Measurements from ENCODE around the gene ITGAE.
"Not testable (repeated sequence)": the region's sequence is repeated elsewhere in the genome, so short reads cannot be mapped to it uniquely, and the experiment has no call there.

The ITGAE gene

DNA sequence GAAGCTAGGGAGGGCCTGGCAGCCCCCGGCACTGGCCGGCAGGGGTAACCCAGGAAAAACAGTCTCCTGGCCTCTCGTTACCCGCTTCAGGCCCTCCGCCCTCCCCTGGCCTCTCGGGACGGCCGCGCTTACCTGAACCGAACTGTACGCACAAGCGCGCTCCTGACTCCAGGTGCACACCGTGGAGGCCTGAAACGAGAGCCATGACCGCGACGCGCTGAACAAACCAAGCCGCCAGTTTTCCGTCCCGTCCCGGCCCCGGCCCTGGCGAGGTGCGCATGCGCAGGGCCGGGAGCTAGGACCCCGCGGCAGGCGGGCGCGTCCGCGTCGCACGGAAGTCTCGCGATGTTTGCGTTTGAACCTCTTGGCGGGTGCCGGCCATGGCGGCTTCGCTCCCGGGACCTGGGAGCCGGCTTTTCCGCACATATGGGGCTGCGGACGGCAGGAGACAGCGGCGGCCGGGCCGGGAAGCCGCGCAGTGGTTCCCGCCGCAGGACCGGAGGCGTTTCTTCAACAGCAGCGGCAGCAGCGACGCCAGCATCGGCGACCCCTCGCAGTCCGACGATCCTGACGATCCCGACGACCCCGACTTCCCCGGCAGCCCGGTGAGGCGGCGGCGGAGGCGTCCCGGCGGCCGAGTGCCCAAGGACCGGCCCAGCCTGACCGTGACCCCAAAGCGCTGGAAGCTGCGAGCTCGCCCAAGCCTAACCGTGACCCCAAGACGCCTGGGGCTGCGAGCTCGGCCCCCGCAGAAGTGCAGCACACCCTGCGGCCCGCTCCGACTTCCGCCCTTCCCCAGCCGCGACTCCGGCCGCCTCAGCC, 77.2 kb downstream of the ITGAE start, which contains the start of gene HASPIN:
HASPIN (plus strand) TSS at position 348 of the 822 bp plus-strand sequence; CDS start at position 381, 33 bp downstream.
- no peak for FAIRE-seq

DNA sequence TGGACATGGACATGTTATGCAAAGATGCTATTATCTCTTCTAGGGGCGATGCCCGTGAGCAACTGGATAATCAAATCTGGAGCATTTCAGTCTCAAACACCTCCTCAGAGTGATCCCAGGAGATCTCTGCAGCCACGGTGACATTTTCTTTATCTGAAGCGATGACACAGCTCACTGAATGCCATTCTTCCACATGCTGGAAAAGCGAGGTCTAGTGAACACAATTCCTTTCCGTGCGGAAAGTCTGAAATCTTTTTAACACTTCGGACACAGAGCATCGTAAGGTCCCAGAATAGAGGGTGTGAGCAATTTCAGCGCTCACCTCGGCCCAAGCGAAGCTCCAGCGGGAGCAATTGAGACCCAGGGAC, 77.8 kb downstream of the ITGAE start:
- no peak for FAIRE-seq

DNA sequence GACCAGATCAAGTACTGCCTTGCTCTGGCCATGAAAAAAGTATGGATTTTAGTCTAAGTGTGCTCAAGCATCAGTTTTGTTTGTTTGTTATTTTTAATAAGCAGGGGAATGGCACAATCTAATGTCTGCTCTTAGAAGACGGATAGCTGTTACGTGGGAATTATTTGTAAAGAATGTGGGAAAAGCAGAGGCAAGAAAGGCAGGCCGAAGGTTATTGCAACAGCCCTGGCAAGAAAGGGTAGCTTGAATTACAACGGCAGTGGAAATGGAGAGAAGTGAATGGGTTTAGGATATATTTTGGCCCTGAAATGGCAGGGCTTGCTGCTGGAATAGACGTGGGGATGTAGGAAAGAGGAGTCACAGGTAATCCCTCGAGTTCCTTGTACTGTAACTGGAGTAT, 78.3 kb downstream of the ITGAE start:
- FAIRE-seq: no peak

DNA sequence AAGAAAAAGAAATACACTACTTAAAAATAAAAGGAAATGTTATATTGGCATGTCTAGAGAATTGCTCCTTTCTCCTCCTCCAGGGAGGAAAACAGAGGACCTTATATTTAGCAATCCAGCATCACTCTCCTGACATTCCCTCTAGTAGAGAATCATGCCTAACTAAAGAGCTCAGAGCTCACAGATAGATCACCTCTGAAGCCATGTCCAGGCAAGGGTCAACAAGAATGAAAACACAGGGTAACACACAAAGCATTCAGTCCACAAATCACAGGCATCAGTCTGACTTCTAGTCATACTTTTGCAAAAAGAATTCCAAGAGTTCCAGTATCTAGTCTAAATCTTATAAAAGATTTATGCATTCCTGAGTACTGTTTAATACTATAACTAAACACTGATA, 81.7 kb downstream of the ITGAE start:
- no peak for FAIRE-seq

DNA sequence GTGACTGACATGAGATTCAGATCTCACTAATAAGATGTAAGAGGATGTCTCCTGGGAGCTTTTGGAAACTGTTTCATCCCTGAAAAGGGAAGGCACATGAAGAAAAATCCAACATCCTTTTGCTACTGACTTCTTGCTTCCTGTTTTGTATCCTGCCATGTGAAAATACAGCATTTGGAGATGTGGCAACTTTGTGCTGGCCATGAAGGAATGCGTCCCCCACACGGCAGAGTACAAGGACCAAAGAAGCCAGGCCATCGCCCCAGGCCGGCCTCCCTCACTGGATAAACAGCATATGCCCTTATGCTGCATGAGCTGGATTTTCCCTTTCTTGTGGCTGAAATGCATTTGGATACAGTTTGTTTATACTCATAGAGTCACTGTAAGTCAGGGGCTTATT, 82.8 kb downstream of the ITGAE start:
- FAIRE-seq: no peak

DNA sequence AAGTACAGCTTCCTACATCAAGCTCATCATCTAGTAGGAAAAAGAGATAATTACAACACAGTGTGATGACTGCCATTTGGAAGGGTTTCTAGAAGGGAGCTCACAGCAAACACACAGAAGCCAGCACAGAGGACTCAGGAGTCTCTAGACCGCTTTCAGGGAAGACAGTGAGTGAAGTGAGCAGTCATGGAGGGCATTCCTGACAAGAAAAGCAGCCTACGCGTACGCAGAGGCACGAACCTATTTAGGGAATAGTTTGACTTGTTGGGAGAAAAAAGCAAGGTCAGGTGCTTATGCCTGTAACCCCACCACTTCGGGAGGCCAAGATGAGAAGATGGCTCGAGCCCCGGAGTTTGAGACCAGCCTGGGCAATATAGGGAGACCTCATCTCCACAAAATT, 85.7 kb downstream of the ITGAE start:
- no peak for FAIRE-seq

DNA sequence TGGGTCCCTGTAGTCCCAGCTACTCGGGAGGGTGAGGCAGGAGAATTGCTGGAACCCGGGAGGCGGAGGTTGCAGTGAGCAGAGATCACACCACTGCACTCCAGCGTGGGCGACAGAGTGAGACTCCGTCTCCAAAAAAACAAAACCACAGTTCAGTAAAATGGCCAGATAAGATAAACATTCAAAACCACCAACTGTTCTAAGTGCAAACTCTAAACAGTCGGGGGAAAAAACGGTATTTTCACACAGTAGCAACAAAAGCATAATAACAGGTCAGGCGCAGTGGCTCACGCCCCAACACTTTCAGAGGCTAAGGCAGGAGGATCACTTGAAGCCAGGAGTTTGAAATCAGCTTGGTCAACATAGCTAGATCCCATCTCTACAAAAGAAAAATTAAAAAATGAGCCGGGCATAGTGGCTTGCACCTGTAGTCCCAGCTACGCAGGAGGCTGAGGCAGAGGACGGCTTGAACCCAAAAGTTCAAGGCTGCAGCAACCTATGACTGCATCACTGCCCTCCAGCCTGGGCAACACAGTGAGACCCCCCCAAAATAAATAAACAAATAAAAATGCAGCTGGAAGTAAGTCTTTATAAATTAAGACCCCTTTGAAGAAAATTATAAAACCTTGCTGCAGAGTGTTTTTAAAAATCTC, 88.1 kb downstream of the ITGAE start:
- FAIRE-seq: no peak

DNA sequence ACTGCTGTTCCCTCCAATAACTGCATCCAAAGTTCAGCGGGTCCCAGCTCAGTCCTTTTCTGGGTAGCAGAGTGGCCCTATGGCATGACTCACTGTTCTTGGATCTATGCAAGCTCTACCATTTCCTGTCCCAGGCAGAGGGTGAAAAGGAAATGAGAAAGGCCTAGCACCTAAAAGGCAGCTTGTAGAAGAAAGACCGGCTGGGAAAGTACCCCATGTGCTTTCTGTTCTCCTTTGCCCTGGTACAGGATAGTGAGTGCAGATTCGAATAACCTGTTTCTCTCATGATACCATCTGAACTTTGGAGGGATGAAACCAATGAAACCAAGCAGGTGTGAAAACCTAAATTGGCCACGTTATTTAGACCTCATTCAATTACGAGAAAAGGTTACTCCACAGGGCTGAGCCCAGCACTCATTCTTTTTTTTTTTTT, 90.0 kb downstream of the ITGAE start:
- no peak for FAIRE-seq

DNA sequence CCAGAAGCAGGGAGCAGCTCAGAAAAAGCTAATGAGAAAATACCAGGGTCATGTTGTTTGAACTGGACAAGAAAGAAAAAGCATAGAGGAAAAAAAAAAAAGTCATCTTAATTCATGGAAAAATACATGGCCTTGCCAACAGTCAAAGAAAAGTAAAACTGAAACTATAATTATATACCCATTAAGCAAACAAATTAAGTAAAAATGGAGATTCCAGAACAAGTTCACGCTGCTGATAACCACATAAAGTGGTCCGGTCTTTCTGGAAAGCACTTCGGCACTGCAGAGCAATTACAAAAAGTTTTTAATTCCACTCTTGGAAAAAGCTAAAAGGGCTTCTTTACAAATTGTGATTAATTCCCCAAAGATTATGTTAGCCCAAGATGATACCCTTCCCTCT, 92.6 kb downstream of the ITGAE start:
- no peak for FAIRE-seq

DNA sequence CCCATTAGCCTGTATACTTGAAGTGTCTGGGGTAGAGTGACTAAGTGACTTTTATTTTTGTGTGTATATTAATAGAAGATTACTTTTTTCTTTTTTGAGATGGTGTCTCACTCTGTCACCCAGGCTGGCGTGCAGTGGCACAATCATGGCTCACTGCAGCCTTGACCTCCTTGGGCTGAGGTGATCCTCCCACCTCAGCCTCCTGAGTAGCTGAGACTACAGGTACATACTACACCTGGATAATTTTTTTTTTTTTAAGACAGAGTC, 95.3 kb downstream of the ITGAE start:
- FAIRE-seq: not testable (repeated sequence)

DNA sequence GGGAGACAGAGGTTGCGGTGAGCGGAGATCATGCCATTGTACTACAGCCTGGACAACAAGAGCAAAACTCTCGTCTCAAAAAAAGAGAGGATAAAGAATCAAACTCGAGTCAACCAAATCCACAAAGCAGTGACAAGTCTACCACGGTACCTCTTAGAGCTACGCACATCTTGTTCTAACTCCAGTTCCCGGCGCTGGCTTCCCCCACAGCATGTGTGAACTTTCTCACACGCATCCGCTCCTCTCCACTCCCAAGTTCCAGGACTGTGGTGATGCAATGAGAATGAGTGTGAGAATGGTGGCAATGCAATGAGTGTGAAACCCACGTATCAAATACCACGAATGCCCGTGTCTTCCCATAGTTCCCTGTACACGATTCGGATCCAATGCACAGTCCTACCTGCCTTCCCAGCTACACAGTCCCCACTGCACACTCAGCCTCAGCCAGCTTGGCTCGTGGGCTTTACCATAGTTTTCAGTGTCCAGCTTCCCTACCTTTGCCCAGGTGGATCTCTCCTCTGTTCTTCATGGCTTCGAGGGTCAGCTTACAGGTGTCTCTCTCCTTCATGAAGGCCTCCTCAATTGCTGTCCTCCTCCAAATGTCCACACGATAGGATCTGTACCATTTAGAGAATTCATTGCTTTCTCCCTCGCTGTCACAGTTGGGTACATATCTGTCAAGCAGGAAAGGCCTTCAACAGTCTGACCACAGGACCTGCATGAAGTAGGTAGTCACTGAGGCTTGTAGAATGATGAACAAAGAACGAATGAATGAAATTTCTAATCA, 95.9 kb downstream of the ITGAE start:
- no peak for FAIRE-seq

DNA sequence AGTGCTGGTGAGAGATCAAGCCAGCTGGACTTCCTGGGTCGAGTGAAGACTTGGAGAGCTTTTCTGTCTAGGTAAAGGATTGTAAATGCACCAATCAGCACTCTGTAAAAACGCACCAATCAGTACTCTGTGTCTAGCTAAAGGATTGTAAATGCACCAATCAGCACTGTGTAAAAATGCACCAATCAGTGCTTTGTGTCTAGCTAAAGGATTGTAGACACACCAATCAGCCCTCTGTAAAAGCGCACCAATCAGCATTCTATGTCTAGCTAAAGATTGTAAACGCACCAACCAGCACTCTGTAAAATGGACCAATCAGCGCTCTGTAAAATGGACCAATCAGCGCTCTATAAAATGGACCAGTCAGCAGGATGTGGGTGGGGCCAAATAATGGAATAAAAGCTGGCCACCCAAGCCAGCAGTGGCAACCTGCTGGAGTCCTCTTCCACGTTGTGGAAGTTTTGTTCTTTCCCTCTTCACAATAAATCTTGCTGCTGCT, 98.9 kb downstream of the ITGAE start:
- not testable (repeated sequence) for FAIRE-seq

DNA sequence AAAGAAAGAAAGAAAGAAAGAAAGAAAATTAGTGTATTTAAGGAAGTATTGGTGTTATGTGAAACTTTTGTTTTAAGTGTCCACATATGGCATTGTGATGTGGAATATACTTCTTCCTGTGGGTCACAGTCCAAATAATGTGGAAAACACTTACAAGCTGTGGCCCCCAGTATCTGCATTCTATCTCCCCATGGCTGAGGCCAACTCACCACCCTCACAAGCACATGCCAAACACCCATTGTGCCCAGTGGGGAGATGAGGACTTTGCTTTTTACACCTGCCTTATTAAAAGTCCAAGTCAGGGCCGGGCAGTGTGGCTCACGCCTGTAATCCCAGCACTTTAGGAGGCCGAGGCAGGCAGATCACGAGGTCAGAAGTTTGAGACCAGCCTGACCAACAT, 101.0 kb downstream of the ITGAE start:
- FAIRE-seq: no peak

DNA sequence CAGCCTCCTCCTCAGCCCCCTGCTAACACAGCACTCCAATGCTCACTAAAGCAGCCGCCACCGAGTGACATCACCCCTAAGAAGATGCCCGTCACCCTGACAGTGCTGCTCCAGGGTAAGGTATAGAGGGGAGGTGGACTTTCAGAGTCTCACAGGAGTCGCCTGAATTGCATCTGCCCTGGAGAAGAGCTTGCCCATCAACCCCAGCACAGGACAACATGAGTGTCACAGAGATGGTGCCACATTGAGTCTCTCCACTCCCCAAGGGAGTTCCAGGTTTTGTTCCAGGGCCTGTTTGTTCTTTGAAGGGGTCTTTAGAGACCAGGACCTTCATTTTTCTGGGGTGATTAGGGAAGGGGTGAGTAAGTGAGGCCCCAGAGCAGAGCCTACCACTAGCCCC, 102.8 kb downstream of the ITGAE start:
- FAIRE-seq: no peak

DNA sequence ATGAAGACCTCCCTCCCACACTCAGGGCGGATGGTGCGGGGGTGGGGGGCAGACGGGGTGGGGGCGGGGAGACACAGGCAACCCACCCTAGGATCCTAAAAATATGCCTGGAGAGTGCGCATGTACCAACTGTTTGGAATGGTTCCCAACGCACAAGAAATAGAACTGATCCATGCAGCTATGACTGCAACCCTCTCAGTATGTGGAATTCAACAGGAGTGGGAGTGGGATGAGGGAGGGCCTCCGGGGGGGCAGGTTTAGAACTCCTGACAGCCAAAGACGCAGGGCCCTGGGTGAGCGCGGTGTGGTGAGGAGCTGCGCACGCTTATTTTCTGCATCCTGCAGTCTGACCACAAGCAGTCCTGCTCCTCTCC, 103.9 kb downstream of the ITGAE start:
- FAIRE-seq: no peak

DNA sequence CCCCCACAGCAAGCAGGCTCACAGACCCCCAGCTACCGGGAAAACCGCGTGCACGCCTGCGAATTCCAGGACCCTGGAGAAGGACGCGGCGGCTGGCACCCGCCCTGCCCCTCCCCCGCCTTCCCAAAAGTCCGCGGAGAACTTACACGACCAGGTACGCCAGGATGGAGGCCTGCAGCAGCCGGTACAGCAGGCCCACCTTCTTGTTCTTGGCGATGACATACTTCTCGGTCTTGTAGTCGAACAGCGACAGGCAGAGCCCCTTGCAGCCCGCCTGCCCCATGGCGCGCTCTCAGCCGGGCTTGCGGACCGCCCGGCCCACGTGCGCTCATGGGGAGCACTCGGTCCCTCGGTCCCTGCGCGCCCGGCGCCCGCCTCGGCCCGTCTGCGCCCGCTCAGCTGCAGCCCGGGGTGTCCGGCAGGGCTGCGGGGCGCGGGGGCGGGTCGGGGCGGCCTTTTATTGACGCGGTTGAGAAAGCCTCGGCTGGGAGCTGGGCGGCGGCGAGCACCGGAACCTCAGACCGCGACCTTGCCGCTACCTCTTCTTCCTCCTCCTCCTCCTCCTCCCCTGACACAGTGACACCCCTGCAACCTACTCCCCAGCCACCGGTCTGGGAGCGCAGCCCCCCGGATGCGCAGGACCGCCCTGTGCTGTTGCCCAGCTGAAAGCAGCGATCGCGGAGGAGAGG, 105.1 kb downstream of the ITGAE start, which contains the start of gene P2RX5:
P2RX5 (minus strand) TSS at position 433 of the 689 bp plus-strand sequence; CDS start at position 283, 150 bp downstream.
- no peak for FAIRE-seq

DNA sequence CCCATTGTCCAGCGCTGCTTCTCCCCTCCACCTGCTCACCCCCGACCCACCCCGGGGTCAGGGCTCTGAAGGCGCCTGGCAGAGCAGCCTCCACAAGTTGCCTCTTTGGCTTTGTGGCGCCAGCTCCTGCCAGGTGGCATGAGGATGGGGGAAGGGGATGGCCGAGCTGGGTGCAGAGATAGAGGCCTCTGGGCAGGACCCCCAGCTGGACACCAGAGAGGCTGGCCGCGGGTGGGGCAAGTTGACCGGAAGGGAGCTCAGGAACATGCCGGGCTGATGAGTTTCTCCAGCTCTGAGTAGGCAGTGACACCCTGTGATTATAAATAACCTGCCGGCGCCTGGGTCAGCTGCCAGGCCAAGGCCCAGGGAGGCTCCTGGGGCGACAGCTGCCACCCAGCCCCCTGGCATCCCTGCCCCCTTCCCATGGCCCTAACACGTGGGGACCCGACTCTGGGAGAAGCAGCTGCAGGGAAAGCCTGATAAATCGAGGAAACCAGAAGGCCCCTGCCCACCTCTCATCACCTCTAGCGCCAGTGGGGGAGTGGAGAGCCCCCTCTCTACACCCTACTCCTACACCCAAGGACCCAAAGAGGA, 105.8 kb downstream of the ITGAE start:
- FAIRE-seq: no peak

DNA sequence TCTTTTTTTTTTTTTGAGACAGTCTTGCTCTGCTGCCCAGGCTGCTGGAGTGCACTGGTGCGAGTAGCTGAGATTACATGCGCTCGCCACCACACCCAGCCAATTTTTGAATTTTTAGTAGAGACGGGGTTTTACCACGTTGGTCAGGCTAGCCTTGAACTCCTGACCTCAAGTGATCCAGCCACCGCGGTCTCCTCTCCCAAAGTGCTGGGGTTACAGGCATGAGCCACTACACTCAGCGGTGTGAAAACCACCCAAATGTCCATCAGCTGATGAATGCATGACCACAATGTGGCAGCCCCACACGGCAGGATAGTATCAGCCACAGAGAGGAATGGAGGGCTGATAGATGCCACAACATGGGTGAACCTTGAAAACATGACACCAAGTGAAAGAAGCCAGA, 107.2 kb downstream of the ITGAE start:
- FAIRE-seq: no peak

DNA sequence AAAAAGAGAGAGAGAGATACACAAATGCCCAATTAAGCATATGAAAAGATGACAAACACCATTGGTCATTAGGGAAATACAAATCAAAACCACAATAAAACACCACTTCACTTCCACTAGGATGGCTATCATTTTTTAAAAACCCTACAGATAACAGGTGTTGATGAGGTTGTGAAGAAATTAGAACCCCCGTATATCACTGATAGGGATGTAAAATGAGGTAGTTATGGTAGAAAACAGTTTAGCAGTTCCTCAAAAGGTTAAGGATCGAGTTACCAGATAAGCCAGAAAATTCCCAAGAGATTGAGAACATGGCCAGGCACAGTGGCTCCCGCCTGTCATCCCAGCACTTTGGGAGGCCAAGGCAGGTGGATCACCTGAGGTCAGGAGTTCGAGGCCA, 107.8 kb downstream of the ITGAE start:
- no peak for FAIRE-seq

DNA sequence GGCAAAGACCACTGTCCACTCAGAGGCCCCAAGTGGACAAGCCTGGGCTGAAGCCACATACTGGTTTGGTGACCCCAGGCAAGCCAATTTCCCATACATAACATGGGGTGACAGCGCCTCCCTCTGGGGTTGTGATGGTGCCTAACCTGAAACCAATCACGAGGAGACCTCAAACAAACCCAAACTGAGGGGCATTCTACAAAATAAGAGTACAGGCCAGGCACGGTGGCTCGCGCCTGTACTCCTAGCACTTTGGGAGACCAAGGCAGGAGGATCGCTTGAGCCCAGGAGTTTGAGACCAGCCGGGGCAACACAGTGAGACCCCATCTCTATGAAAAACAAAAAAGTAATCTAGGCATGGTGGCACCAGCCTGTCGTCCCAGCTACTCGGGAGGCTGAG, 108.6 kb downstream of the ITGAE start:
- no peak for FAIRE-seq

DNA sequence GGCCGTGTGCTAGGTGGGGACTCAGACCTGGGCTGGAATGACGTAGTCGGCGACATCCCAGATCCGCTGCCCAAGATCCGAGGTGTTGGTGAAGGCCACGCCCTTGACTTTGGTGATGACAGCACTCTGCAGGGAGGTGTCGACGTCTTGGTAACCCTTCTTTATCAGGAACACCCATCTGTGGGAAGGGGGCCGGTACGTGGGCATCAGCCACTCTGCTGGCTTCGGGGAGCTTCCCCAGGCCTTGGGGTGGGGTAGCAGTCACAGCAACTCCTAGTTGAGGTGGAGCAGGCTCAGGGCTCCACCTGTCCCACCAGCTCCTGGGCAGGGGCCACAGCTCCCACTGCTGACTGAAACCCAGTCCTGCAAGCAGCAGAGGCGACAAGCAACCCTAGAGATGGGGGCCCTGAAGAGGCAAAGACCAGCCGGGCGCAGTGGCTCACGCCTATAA, 109.3 kb downstream of the ITGAE start:
- no peak for FAIRE-seq

DNA sequence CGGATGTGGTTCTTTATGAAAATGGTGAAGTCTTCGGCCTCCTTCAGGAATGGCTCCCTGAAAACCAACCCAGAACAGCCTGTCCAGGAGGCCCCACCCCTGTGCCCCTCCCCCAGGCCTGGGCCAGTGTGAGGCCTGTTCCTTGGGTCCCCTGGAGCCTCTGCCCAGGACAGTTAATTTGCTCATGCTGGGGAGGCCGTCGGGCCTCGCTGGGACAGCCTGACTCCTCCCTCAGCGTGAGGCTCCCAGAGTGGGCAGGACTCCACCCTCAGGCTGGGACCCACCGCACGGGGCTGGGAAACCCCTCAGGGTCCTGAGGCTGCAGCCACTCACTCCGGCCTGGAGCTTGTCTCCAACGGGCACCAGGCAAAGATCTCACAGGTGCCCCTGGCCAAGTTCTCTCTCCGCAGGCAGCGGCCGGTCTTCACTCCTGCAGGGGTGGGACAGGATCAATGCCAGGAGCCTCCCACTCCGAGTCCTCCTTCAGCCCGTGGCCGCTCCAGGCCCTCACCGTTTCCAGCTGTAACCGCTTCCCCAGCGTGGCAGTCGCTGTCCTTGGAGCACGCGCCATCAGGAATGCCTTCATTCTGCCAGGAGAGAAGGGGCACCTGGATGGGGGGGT, 110.8 kb downstream of the ITGAE start:
- no peak for FAIRE-seq

All from TTC549 (cell line).